WTC11 (cell line): ENCODE results near the gene FOLR2. TPM values are rescaled to one million over a fixed set of nuclear protein-coding genes. Genes with fewer than 3 reads are reported as not detected.

Experiments
- ATAC-seq: fragments of 200-7000 bp; cut with Tn5 transposase; 2 replicates; pipeline ENCODE4 v1.10.0; 2021; ENCODE audit warnings: mild to moderate bottlenecking, moderate library complexity
- CTCF ChIA-PET: fragments of 300-600 bp; sonication (Branson Sonifier 250); formaldehyde crosslinking; loops from one replicate; lab custom pipeline; 2021; ENCODE audit warnings: antibody characterized with exemption; lab: Charles Lee
- POLR2A ChIA-PET: fragments of 350-600 bp; sonication (Branson Sonifier 250); formaldehyde crosslinking; loops from one replicate; lab custom pipeline; 2021; ENCODE audit warnings: antibody characterized with exemption; lab: Charles Lee
- DNase-seq: peaks from one replicate; pipeline ENCODE4 v3.0.0; 2021; ENCODE audit warnings: low spot score
- H3K27ac Mint-ChIP-seq: 2 replicates; pipeline ENCODE4 v1.8.0; 2021; ENCODE audit warnings: mixed read lengths
- H3K27me3 Mint-ChIP-seq: 2 replicates; pipeline ENCODE4 v1.8.0; 2021; ENCODE audit warnings: low read depth, mild to moderate bottlenecking, moderate library complexity, mixed read lengths
- H3K36me3 Mint-ChIP-seq: 2 replicates; pipeline ENCODE4 v1.8.0; 2021; ENCODE audit warnings: mixed read lengths
- H3K4me1 Mint-ChIP-seq: 2 replicates; pipeline ENCODE4 v1.8.0; 2022; ENCODE audit warnings: mixed read lengths
- H3K4me3 Mint-ChIP-seq: 2 replicates; pipeline ENCODE4 v1.8.0; 2021; ENCODE audit warnings: mild to moderate bottlenecking, moderate library complexity, mixed read lengths
- H3K9me3 Mint-ChIP-seq: 2 replicates; pipeline ENCODE4 v1.8.0; 2021; ENCODE audit warnings: mixed read lengths
- AR ChIP-seq: fragments of 250-450 bp; sonication (Bioruptor Pico); IDR thresholded peaks from 2 replicates; pipeline ENCODE4 v1.9.0; 2021; ENCODE audit warnings: mild to moderate bottlenecking
- ATF6 ChIP-seq: sonication (generic); formaldehyde crosslinking; IDR thresholded peaks from 2 replicates; pipeline ENCODE4 v1.8.1; 2023; ENCODE audit warnings: mild to moderate bottlenecking, missing genetic modification reagents
- CREB1 ChIP-seq: sonication (generic); formaldehyde crosslinking; IDR thresholded peaks from 2 replicates; pipeline ENCODE4 v1.8.0; 2023; ENCODE audit warnings: mild to moderate bottlenecking, missing genetic modification reagents
- CREM ChIP-seq: sonication (generic); formaldehyde crosslinking; IDR thresholded peaks from 2 replicates; pipeline ENCODE4 v1.8.1; 2022; ENCODE audit warnings: mild to moderate bottlenecking, missing genetic modification reagents, moderate library complexity
- JAZF1 ChIP-seq: fragments of 250-450 bp; sonication (Bioruptor Pico); IDR thresholded peaks from 2 replicates; pipeline ENCODE4 v1.9.0; 2021; ENCODE audit warnings: moderate library complexity, mild to moderate bottlenecking, inconsistent platforms
- ZBTB43 ChIP-seq: sonication (generic); formaldehyde crosslinking; IDR thresholded peaks from 2 replicates; pipeline ENCODE4 v1.8.1; 2023; ENCODE audit warnings: mild to moderate bottlenecking, missing genetic modification reagents
- ZMAT4 ChIP-seq: fragments of 250-450 bp; sonication (Bioruptor Pico); IDR thresholded peaks from 2 replicates; pipeline ENCODE4 v1.9.0; 2021; ENCODE audit warnings: mild to moderate bottlenecking
- ZNF281 ChIP-seq: sonication (generic); formaldehyde crosslinking; IDR thresholded peaks from 2 replicates; pipeline ENCODE4 v1.8.0; 2023; ENCODE audit warnings: mild to moderate bottlenecking, missing genetic modification reagents
- ZNF416 ChIP-seq: fragments of 250-450 bp; sonication (Bioruptor Pico); IDR thresholded peaks from 2 replicates; pipeline ENCODE4 v1.9.0; 2021; ENCODE audit warnings: mild to moderate bottlenecking, inconsistent platforms
- ZNF423 ChIP-seq: fragments of 250-450 bp; sonication (Bioruptor Pico); IDR thresholded peaks from 2 replicates; pipeline ENCODE4 v2.1.2; 2022; ENCODE audit warnings: mild to moderate bottlenecking, moderate library complexity
- ZNF425 ChIP-seq: fragments of 250-450 bp; sonication (Bioruptor Pico); conservative IDR thresholded peaks from 2 replicates; pipeline ENCODE4 v1.9.0; 2021; ENCODE audit warnings: mild to moderate bottlenecking
- ZNF532 ChIP-seq: fragments of 250-450 bp; sonication (Bioruptor Pico); IDR thresholded peaks from 2 replicates; pipeline ENCODE4 v1.9.0; 2021; ENCODE audit warnings: mild to moderate bottlenecking, borderline replicate concordance
- ZSCAN18 ChIP-seq: fragments of 250-450 bp; sonication (Bioruptor Pico); IDR thresholded peaks from 2 replicates; pipeline ENCODE4 v2.1.2; 2022; ENCODE audit warnings: mild to moderate bottlenecking, moderate library complexity
- total RNA-seq: library from RNA; stranded (reverse); gene quantifications from 3 replicates; pipeline ENCODE4 v1.2.3, GENCODE V29; 2021

FOLR2 gene
- total RNA-seq, 1 experiment from 2014 or later: not detected

GRCh38 chr11:72174302-72175070 is 42.1 kb upstream of the FOLR2 start (continued):
- no peak for TF ChIP-seq ZNF425 (CRISPR knock-in tag)
- no peak for TF ChIP-seq CREM (CRISPR knock-in tag)
- no peak for TF ChIP-seq ZMAT4 (CRISPR knock-in tag)
- no peak for TF ChIP-seq ATF6 (CRISPR knock-in tag)
- TF ChIP-seq, all 79 proteins: peak for 0

- ChIA-PET CTCF (interaction anchor here (1.0 kb wide), 1 partner anchor 46 kb away, joined by 3 read pairs; no protein-coding TSS in a partner anchor), POLR2A (no interaction called here)
- H3K4me1 Mint-ChIP-seq: no peaks in the 10 kb centered on the region
- DNase-seq: no peak
- no peak overlapping the region for H3K4me3 Mint-ChIP-seq
- H3K27me3 Mint-ChIP-seq: peaks cover 15% of the 10 kb centered on the region
- no peaks in the 10 kb centered on the region for H3K9me3 Mint-ChIP-seq
- H3K27ac Mint-ChIP-seq: no peak overlapping the region
- H3K36me3 Mint-ChIP-seq: no peaks in the 10 kb centered on the region
- TF ChIP-seq CREB1 (no peak), ZBTB43 (CRISPR knock-in tag) (no peak), ZNF416 (CRISPR knock-in tag) (no peak), ZNF281 (CRISPR knock-in tag) (no peak), ZNF423 (CRISPR knock-in tag) (no peak), ZNF532 (CRISPR knock-in tag) (no peak), ZSCAN18 (CRISPR knock-in tag) (no peak), AR (CRISPR knock-in tag) (no peak), JAZF1 (CRISPR knock-in tag) (no peak)
- ATAC-seq: no peak
Observed at GRCh38 chr11:72177656-72178055, 38.9 kb upstream of the FOLR2 start.
